ENCODE measurements around the gene UBE3A. TPM values are rescaled to one million over a fixed set of nuclear protein-coding genes. Genes with fewer than 3 reads are reported as not detected.

Gene UBE3A
- total RNA-seq, 2 donors from 2014 or later, result 26.7 to 38.9 TPM

GRCh38 chr15:25372298-25372697 lies 66.5 kb downstream of the UBE3A start:
- Histone ChIP-seq H3K4me1 (no peaks in the 10 kb centered on the region), H3K9me3 (no peaks in the 10 kb centered on the region), H3K27me3 (no peaks in the 10 kb centered on the region), H3K36me3 (replicated peaks in 1 of 2; ENCODE audit: insufficient read depth in 1 of 2, low read depth in 2 of 2) (peaks cover 0 to 11% of the 10 kb centered on the region in 2 donors), H3K27ac (no peak overlapping the region), H3K4me3 (no peak overlapping the region)
- ATAC-seq, result no peak
- 79 to 81% methylated on average over 1 of the region's 1 CpG for WGBS, 2 donors
- DNase-seq, result no peak
- TF ChIP-seq CTCF (IDR thresholded peaks at IDR 0.05) (no peak), POLR2A (IDR thresholded peaks at IDR 0.05) (no peak)
- intact Hi-C loops (cut with DNase I), result no loop called here

GRCh38 chr15:25368850-25369249 lies 70.0 kb downstream of the UBE3A start:
- DNase-seq (no peak), ATAC-seq (no peak)
- no peaks in the 10 kb centered on the region for H3K9me3 ChIP-seq
- no peaks in the 10 kb centered on the region for H3K27me3 ChIP-seq
- intact Hi-C loops (cut with DNase I), result no loop called here
- H3K4me3 ChIP-seq, result no peak overlapping the region
- H3K27ac ChIP-seq, result no peak overlapping the region
- TF ChIP-seq CTCF (IDR thresholded peaks at IDR 0.05) (no peak), POLR2A (IDR thresholded peaks at IDR 0.05) (no peak)
- no peaks in the 10 kb centered on the region for H3K4me1 ChIP-seq
- 100% methylated on average over 1 of the region's 1 CpG for WGBS, 2 donors
- H3K36me3 ChIP-seq (replicated peaks in 1 of 2; ENCODE audit: insufficient read depth in 1 of 2, low read depth in 2 of 2), result peaks cover 0 to 10% of the 10 kb centered on the region in 2 donors

GRCh38 chr15:25366058-25366457 lies 72.8 kb downstream of the UBE3A start:
- intact Hi-C loops (cut with DNase I), result no loop called here
- Histone ChIP-seq H3K36me3 (replicated peaks in 1 of 2; ENCODE audit: insufficient read depth in 1 of 2, low read depth in 2 of 2) (peaks cover 0 to 4% of the 10 kb centered on the region in 2 donors), H3K27me3 (no peaks in the 10 kb centered on the region), H3K4me1 (no peaks in the 10 kb centered on the region), H3K27ac (no peak overlapping the region), H3K9me3 (no peaks in the 10 kb centered on the region), H3K4me3 (no peak overlapping the region)
- TF ChIP-seq CTCF (IDR thresholded peaks at IDR 0.05), result no peak
- no peak for TF ChIP-seq POLR2A (IDR thresholded peaks at IDR 0.05)
- no peak for ATAC-seq
- no peak for DNase-seq
- 81 to 86% methylated on average over 1 of the region's 1 CpG for WGBS, 2 donors

- no peak for ATAC-seq
- TF ChIP-seq CTCF (IDR thresholded peaks at IDR 0.05) (no peak), POLR2A (IDR thresholded peaks at IDR 0.05) (no peak)
- Histone ChIP-seq H3K27me3 (no peaks in the 10 kb centered on the region), H3K9me3 (no peaks in the 10 kb centered on the region), H3K4me3 (no peak overlapping the region), H3K27ac (no peak overlapping the region), H3K4me1 (no peaks in the 10 kb centered on the region), H3K36me3 (replicated peaks in 1 of 2; ENCODE audit: insufficient read depth in 1 of 2, low read depth in 2 of 2) (peaks cover 0 to 3% of the 10 kb centered on the region in 2 donors)
- WGBS, 2 donors, result 77 to 87% methylated on average over 1 of the region's 1 CpG
- no peak for DNase-seq
- intact Hi-C loops (cut with DNase I), result no loop called here
Measured at GRCh38 chr15:25362545-25362944, 76.3 kb downstream of the UBE3A start.

GRCh38 chr15:25347707-25348106 lies 91.1 kb downstream of the UBE3A start:
- Histone ChIP-seq H3K27ac (no peak overlapping the region), H3K4me3 (no peak overlapping the region), H3K4me1 (no peaks in the 10 kb centered on the region), H3K27me3 (no peaks in the 10 kb centered on the region), H3K36me3 (replicated peaks in 1 of 2; ENCODE audit: insufficient read depth in 1 of 2, low read depth in 2 of 2) (peaks cover 0 to 2% of the 10 kb centered on the region in 2 donors), H3K9me3 (no peaks in the 10 kb centered on the region)
- DNase-seq, result no peak
- no peak for ATAC-seq
- intact Hi-C loops (cut with DNase I), result no loop called here
- 95 to 99% methylated on average over 2 of the region's 2 CpGs for WGBS, 2 donors
- no peak for TF ChIP-seq POLR2A (IDR thresholded peaks at IDR 0.05)
- TF ChIP-seq CTCF (IDR thresholded peaks at IDR 0.05), result no peak

Measured in body of pancreas (tissue), 4 donors.